Sciatic nerve (tissue), 2 donors: ENCODE results near the gene RNF224. TPM values are rescaled to one million over a fixed set of nuclear protein-coding genes. Genes with fewer than 3 reads are reported as not detected.

Source experiments
- ATAC-seq: fragments of 200-7000 bp; cut with Tn5 transposase; one replicate; pipeline ENCODE4 v1.9.1; 2020; ENCODE audit warnings: mild to moderate bottlenecking, moderate library complexity
- DNase-seq: peaks from one replicate; pipeline ENCODE4 v3.0.0-alpha.2; 2020; ENCODE audit warnings: low spot score
- intact Hi-C: fragments of 100-400 bp; cut with DNase I; formaldehyde crosslinking; loops from one replicate; pipeline ENCODE4 v1.14.2; 2022
- total RNA-seq: library from RNA; stranded (reverse); fragmentation: NEBNext Ultra II Directional; extraction: Animal tissue kit (Norgen Biotek cat#: 25700); gene quantifications from one replicate; pipeline ENCODE4 v1.2.1, GENCODE V29; 2021
- donor health status: DM: no; HTN: no; CAD: no.
- donor health status: DM: no; HTN: no; CAD: no.

Gene RNF224
- total RNA-seq, 1 donor from 2014 or later = not detected

DNA sequence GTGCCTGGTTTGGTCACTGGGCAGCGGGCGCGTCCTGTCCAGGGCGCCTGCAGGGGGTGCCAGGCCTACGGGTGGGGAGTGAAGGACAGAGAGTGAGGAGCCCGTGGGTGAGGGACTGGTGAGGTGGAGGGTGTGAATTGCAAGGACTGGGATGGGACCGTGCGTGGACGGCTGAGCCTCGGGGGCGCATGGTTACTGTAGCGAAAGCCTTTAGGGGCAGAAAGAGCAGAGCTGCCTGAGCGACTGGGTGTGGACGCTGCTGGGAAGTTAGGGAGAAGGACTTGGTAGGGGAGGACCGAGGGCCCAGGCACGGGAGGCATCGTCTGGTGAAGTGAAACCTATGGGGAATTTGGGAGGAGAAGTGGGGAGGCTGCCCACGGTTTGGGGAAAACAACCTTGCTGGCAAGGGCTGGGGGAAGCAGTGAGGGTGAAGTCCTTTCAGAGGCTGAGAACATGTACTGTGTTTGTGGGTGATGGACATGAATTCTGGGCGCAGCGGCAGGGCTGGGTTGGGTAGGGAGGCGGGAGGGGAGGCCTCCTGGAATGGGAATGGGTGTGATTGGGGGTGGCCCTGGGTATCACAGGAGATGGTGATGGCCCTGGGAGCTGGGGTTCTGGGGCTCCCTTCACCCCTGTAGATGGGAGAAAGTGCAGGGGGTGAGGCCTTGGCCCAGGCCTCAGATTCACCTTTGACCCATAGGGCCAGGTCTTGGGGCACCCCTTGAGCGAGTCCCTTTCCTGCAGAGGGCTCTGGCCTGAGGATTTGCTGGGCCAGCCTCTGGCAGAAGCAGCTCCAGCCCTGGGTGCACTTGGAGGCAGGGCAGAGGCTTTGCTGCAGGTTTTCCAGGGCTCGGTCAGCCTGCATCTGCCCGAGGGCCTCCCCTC, 48.5 kb downstream of the RNF224 start:
- intact Hi-C loops = no loop called here
- DNase-seq (no peak), ATAC-seq (no peak)

DNA sequence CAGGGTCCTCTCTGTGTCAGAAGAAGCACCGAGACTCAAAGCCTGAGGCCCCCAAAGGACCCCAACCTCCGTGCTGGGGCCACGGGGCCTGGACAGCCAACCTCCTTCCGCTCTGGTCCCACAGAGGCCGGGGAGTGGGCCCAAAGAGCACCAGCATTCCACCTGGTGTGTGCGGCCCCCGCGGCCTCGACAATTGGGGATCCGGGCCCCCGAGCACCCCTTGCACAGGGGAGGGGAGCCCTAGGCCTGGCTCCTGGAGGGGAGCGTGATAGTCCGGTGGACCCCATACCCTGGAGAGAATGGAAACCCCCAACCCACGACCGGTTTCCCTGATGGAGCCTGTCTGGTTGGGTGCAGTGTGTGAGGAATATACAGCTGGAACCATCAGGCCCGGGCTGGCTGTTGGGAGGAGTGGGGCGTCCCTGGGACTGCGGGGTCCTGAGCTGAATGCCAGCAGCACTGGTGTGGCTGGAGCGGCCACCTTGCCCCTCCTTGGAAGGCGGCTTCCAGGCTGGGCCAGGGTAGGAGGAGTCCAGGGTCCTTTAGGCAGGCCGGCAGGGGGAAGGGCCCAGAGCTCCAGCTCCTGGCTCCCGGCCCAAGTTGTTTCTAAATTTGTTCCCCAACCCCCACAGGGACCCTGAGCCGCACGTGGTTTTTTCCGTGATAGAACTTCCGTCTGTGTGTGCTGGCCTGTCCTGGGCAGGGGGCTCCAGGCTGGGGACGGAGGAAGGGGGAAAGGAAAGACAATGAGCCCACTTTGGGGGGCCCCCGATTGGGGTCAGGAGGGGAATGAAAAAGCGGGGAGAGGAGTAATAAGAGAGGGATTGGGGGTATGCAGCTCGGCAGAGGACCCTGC, 49.4 kb downstream of the RNF224 start:
- intact Hi-C loops = no loop called here
- DNase-seq = peak; percentile 81
- ATAC-seq = peak; percentile 81

DNA sequence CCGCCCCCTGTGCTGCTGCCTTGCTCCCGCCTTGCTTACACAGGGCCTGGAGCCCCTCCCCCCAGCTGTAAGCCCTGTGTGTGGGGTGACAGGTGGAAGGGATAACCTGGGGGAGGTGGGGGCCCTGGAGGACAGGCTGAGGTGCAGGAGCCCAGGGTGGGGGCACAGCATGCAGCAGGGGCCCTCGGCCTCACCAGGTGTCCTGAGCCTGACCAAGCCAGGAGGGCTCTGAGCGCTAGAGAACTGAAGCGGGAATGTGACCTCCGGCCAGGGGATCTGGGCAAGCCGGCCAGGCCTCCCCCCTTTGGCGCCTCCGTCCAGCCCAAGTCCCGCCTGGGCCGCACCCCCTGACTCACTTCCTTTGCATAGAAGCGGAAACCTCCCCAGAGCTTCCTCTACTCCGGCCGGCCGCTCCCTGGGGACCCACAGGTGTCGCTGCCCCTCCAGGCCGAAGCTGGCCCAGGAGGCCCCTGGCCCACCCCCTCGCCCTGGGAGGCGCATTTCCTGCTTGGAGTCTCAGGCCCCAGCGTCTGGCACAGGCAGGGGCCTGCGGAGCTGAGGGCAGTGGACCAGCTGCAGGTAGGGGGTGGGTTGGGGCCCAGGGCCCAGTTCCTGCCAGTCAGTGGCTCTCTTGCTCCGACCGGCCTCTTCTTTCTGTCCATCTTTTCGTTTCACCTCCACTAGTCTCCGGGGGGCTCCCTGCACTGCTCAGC, 50.2 kb downstream of the RNF224 start, which contains the start of gene TOR4A:
TSS of gene TOR4A (plus strand) at position 398 of the 713 bp plus-strand sequence. CDS start 964 bp downstream, outside the sequence.
- DNase-seq (peak; percentile 82), ATAC-seq (peak; percentile 73)
- intact Hi-C loops = no loop called here

DNA sequence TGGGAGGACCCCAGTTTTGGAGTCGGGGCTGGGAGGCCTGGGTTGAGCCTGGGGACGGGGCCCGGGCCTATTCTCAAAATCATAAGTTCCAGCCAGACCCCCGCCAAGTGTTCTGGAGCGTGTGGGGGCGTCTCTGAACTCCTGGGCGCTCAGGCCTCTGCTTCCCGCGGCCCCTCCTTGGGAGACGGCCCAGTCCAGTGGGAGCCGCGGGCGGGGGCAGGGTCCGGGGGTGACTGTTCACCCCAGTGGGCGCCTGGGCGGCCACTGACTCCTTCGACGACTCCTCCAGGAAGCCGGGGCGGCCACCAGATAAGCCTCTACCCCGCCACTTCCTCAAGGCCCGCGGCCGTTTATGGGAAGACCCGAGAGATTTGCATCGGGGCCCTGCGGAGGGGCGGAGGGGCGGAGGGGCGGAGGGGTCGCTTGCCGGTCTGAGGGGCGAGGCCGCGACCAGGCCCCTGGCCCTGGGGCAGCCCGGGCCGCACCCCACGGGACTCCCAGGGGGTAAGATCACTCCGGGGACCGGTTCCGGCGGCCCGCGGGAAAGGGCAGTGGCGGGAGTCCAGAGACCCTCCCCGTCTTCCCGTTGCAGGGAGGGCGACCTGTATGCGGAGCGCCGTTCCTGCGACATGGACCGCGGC, 50.9 kb downstream of the RNF224 start:
- DNase-seq = no peak
- no peak for ATAC-seq
- intact Hi-C loops = no loop called here

Other genes with a start within 250 kb of the RNF224 start
- 1,668 TPM for gene PTGDS, start 250.0 kb upstream of the RNF224 start, total RNA-seq
- 4.1 TPM for gene LCNL1, start 244.5 kb upstream of the RNF224 start, total RNA-seq
- 46.6 TPM for gene PAXX, start 235.1 kb upstream of the RNF224 start, total RNA-seq
- 11.3 TPM for gene CLIC3, start 230.9 kb upstream of the RNF224 start, total RNA-seq
- gene ABCA2, start 199.3 kb upstream of the RNF224 start, total RNA-seq = 298 TPM
- gene FUT7, start 195.4 kb upstream of the RNF224 start, total RNA-seq = 0.18 TPM
- 157 TPM for gene NPDC1, start 181.3 kb upstream of the RNF224 start, total RNA-seq
- 24.3 TPM for gene ENTPD2, start 173.4 kb upstream of the RNF224 start, total RNA-seq
- 0.36 TPM for gene SAPCD2, start 156.9 kb upstream of the RNF224 start, total RNA-seq
- gene UAP1L1, start 150.0 kb upstream of the RNF224 start, total RNA-seq = 18.3 TPM
- gene MAN1B1, start 140.5 kb upstream of the RNF224 start, total RNA-seq = 48.3 TPM
- 127 TPM for gene DPP7, start 112.8 kb upstream of the RNF224 start, total RNA-seq
- not detected for gene GRIN1, start 88.3 kb upstream of the RNF224 start, total RNA-seq
- not detected for gene LRRC26, start 57.5 kb upstream of the RNF224 start, total RNA-seq
- not detected for gene TMEM210, start 55.4 kb upstream of the RNF224 start, total RNA-seq
- 52.8 TPM for gene ANAPC2, start 38.9 kb upstream of the RNF224 start, total RNA-seq
- 27.6 TPM for gene SSNA1, start 38.8 kb upstream of the RNF224 start, total RNA-seq
- 8.8 TPM for gene TPRN, start 26.8 kb upstream of the RNF224 start, total RNA-seq
- gene TMEM203, start 21.9 kb upstream of the RNF224 start, total RNA-seq = 25.6 TPM
- 16.5 TPM for gene NDOR1, start 21.8 kb upstream of the RNF224 start, total RNA-seq
- gene RNF208, start 5.3 kb upstream of the RNF224 start, total RNA-seq = 10.6 TPM
- gene CYSRT1, start 2.3 kb upstream of the RNF224 start, total RNA-seq = not detected
- not detected for gene SLC34A3, start 3.4 kb downstream of the RNF224 start, total RNA-seq
- gene TUBB4B, start 13.8 kb downstream of the RNF224 start, total RNA-seq = 108 TPM
- gene STPG3, start 23.8 kb downstream of the RNF224 start, total RNA-seq = not detected
- 38.9 TPM for gene NELFB, start 27.8 kb downstream of the RNF224 start, total RNA-seq
- 4.0 TPM for gene TOR4A, start 50.2 kb downstream of the RNF224 start, total RNA-seq
- 18.5 TPM for gene NRARP, start 74.8 kb downstream of the RNF224 start, total RNA-seq
- 48.1 TPM for gene EXD3, start 195.7 kb downstream of the RNF224 start, total RNA-seq
- 7.4 TPM for gene NOXA1, start 195.9 kb downstream of the RNF224 start, total RNA-seq
- gene ENTPD8, start 213.9 kb downstream of the RNF224 start, total RNA-seq = not detected
- 50.4 TPM for gene NSMF, start 231.8 kb downstream of the RNF224 start, total RNA-seq